Stimulated activated CD4-positive, alpha-beta T cell treated with anti-CD3 and anti-CD28 coated beads, Interleukin-4, amount 100 ng/mL, for 48 hours (primary cell): ENCODE data around the gene RNU1-4.
"Not testable (repeated sequence)": the region's sequence is repeated elsewhere in the genome, so short reads cannot be mapped to it uniquely, and the experiment has no call there.

Experiments
- DNase-seq, 2 donors: peaks; one replicate each; pipeline ENCODE4 v3.0.0-alpha.2; 2020; ENCODE audit warnings: low read depth in 2 of 2

RNU1-4 gene

DNA sequence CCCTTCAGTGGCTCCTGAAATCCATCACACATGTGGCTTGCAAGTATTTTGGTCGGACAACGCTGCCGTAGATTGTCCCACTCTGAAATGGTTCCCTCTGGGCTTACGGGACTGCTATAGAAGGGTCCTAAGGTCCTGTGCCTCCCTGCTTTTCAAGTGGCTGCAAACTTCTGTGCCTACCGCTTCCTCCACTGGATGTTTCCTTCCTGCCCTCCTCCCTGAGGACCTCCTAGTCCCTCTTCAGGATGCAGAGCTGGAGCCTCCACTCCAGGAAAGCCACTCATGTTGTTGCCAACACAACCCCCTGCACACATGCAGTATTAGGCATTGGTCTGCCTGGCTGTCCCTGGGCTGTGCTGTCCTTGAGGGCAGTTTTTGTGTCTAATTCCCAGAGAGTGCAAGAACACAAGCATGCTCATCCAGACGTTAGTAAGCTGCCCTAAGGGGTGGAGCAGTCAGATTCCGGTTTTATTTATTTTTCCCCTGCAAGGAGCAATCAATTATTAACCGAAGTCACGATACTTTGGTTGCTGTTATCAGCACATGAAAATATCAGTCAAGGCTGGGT is 26.5 kb downstream of the RNU1-4 start:
- DNase-seq, result not testable (repeated sequence)

DNA sequence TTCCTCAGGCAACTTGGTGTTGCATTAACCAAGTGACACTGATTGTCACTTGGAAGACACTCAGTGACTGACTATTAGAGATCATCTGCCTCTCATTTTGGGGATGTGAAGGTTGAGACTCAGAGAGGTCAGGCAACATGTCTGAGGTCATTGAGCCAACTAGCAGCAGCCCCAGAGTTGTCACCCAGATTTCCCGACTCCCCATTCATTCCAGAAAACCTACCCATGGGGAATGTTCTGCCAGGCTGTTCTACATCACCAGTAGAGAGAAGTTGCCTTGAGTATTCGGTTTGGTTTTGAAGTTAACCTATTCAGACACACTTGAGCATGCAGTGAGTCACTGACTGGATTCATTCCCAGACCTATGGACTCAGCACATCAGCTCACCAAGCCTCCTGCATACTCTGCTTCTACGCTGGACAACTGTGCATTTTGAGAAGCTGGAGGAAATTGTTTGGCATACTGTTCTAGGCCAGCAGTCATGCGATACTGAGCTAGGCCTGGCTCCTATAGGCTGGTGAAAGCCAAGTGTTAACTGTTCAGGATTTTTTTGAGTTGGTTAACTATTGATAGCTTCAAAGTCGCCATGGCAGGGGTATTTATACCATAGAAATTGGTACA is 29.9 kb downstream of the RNU1-4 start:
- not testable (repeated sequence) for DNase-seq

DNA sequence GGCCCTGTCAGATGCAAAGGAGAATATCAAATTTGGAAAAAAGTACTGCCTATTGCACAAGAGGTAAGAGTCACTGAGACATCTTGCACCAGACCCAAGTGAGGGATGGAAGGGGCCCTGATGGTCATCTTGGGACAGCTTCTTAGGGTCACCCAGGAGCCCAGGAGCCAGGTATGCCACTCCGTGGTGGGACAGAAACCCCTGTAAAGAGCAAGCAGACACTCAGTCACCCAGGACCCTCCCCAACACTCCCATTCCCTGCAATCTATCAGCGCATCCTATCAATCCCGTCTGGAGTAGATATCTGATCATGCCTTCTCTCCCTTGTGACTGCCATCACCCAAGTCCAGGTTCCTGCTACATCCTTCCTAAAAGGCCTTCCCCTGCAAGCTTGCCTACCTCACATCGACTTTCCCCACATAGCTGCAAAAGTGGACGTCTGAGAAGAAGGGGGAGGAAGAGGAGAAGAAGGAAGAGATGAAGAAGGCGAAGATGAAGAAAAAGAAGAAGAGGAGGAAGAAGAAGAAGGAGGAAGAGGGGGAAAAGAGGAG is 30.7 kb downstream of the RNU1-4 start:
- DNase-seq, result not testable (repeated sequence)

DNA sequence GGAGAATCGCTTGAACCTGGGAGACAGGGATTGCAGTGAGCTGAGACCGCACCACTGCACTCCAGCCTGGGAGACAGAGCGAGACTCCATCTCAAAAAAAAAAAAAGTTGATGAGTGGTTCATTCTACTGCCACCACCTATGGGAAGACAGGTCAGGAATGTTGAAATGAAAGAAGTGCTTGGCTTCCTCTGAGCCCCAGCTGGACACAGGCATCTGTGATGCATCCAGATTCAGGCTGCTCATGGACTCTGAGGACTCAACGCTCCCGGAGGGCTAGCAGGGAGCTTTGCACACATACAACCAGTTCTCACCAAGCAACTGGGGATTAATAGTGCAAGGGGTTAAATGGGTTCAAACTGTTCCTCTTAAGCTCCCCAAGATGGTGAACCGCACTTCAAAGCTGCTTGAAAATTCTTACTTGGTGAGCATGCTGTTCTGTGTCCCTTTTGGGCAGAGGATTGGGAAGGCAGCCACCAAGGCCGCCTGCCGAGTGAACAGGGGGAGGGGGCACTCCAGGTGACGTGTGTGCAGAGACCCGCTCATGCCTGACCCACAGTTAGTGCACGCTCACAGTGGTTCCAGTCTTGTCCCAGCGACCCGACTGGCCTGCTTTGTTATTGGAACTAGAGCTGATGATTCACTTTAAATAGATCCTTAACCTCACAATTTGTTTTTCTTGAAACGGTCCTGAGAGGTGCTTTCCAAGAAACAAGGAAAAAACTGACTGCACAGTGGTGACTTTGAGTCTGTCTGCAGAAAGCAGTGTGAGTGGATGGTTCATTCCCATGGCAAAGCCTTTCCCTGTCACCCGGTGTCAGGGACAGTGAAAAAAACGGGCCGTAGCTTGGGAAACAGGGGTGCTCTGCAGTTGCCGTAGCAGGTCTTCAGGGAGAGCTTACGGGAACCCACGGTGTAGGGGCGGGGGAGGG is 32.2 kb downstream of the RNU1-4 start:
- DNase-seq, result not testable (repeated sequence)

DNA sequence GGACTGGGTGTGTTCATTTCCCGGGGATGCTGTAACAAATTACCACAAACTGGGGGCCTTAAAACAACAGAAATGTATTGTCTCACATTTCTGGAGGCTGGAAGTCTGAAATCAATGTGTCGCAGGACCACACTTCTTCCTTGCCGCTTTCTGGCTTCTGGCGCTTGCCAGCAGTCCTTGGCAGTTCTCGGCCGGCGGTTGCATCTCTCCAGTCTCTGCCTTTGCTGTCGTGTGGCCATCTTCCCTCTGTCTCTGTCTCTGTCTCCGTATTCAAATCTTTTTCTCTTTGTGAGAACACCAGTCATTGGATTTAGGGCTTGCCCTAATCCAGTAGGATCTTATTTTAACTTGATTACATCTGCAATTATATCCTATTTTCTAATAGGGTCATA is 32.9 kb downstream of the RNU1-4 start:
- not testable (repeated sequence) for DNase-seq

DNA sequence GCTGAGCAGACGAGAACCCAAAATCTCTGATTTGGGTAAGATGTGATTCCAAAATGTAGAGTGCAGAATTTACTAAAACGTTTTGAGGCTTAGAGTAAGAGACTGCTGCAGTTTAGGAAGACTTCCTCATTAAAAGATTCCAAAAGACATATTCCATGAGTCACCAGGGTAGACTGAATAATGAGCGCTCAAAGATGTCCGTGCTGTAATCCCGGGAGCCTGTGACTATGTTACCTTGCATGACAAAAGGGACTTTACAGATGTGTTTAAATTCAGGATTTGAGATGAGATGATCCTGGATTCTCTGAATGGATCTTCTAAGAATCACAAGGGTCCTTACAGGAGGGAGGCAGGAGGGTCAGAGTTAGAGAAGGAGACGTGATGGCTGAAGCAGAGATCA is 33.4 kb downstream of the RNU1-4 start:
- not testable (repeated sequence) for DNase-seq

DNA sequence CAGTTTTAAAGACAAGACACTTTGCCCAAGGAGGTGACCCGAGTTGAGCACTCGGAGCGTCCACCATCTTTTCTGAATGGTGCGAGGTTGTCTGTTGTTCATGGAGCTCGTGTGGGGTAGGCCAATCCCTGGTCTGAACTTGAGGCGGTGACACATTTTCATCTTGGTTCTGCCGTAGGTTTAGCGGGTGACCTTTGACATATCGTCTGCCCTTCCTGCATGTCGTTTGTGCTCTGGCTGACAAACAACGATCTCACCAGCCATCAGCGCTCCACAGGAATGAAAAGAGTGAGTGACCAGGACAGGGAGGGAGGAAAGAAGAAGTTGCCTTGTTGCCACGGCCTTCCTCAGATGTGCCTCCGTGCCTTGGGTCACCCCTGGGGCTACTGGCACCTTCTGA is 34.5 kb downstream of the RNU1-4 start:
- not testable (repeated sequence) for DNase-seq

DNA sequence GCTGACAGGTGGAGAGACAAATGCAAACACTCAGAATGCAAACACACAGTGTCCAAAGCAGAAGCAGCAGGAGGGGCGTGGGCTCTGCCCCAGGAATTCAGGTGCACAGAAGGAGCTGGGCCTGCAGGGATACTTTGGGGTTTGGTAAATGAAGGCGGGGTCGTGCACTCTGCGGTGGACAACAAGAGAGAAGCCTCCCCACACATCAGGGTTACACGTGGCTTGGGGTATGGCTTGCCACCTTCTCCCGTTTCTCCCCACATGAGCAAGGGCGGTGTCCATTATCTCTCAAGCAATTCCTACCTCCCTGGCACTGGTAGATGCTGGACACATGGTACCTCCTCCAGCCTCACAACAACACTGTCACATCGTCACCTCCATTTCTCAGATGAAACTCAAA is 35.0 kb downstream of the RNU1-4 start:
- not testable (repeated sequence) for DNase-seq

DNA sequence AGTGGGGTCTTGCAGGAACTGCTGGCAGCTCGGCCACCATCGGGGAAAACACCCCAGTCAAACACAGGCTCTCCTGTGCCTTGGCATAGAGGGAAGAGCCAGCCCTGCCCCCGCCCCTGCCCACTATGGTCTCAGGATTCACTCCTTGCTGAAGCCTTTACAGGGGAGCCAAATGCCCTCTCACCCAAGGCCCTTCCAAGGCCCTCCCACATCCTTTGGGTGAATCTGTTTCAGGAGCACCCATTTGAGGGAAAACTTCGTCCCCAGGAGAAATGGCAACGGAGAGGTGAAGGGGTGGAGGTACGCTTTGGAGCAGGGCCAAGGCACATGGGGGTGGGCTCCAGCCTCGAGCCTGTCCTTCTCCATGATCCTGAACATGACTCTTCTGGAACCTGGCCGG is 35.9 kb downstream of the RNU1-4 start:
- not testable (repeated sequence) for DNase-seq

DNA sequence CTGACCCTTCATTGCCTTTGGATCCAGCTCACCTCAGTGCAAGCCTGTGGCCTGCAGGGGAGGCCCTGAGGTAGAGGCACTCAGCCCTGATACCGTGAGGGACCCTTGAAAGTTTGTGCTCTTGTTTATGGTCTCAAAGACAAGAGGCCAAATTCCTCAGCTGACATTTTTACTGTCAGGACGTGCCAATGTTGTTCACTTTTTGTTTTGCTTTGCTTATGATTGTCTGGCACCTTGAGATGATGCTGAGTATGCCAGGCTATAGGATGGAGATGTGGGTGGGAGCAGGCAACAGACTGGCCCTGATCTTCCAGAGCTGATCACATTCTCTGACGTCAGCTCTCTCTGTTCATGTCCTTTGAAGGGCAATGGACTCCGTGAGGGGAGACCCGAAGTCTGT is 36.5 kb downstream of the RNU1-4 start:
- DNase-seq, result not testable (repeated sequence)

DNA sequence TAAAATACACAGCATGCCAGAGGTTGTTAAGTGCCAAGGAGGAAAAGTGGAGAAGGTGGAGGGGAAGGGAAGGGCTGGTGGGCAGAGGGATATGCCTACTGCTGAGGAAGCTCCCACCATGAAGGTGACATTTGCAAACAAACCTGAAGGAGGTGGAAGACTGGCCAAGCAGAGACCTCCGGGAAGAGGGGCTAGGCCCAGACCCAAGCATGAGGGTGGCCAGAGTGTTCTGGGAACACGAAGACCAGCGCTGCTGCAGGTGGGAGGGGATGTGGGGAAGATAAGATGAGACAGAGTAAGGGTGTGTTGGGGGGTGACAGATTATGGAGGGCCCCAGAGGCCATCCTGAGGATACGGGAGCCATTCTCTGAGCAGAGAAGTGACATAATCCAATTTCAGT is 37.5 kb downstream of the RNU1-4 start:
- not testable (repeated sequence) for DNase-seq

DNA sequence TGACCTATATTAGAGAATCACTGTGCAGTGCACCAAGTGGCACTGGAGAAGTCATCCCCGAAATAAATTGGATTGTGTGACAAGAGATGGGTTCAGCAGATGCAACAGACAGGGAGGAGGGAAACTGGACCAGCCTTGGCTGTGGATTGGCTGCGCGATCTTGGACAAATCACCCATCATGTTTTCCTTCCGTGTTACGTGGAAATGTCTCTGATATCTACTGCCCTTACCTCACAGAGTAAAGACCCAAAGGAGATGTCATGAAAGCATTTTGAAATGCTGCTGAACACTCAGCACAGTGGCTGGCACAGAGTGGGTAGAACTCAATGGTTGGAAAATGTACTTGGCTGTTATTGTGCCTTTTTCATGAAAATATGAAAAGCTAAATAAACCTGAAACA is 39.2 kb downstream of the RNU1-4 start:
- not testable (repeated sequence) for DNase-seq

DNA sequence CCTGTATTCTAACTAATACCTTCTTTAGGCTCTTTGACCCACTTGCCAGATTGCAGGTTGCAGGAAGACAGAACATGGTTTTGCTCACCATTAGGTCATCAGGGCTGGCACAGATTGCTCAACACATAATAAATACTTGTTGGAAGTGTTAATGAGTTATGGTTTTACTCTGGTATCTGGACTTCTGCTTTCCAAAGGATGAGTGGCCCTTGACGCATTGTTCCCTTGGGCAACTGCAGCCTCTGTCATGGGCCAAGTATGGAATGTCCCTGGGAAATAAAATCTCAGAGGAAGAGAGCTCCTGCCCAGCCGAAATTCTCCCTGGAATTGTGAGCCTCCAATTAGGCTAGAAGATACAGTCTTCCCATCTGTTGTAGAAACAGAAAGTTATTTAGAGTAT is 40.7 kb downstream of the RNU1-4 start:
- DNase-seq, result not testable (repeated sequence)

DNA sequence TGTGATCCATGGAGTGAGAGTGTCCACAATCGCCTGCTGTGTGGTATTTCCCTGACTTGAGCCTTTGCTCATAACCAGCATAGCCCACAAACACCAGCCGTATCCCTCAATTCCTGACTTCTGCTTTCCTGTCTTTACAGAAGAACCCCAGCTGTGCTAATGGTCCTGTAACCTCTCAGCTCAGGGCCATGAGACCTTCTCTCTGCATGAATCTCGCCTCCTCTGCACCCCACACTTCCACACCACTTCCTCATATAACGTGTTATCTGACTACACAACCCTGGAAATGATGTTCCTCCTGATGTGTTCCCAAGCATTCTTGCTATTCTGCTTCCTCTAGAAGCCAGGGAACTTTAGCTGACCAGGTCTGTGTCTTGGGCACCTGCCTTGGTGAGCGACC is 41.3 kb downstream of the RNU1-4 start:
- DNase-seq, result not testable (repeated sequence)

DNA sequence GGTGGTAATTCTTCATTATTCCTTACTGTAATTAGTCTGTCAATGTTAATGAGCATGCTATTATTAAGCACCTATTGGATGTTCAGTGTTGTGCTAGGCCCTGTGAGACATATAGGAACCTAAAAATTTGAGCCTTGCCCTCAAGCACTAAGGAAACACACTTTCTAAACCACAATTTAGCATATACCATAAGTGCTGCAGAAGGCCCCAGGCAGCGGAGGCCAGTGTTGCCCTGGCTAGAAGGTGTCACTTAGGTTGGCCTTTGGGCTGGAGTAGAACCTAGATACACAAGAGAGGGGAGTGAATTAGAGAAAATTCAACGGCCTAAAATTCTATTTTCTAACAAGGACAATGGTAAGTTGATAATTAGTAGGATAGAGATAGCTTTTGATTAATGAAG is 44.6 kb downstream of the RNU1-4 start:
- DNase-seq, result not testable (repeated sequence)

DNA sequence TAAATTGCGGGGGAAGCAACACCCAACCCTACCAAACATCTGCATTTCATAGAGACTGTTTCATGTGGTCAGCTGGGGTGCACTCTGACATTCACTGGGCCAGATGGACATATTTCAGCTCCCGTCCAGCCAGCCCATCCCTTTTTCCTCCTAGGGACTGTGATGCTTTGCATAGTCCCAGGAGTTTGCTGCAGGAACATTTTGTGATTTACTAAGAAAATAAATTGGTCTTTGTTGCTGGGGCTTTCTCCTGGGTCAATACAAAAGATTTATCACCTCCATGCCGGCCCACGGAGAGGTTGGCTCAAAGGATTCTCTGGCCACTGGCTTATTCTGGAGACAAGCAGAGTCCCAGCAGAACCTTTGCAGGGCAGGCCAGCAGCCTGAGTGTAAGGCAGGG is 46.0 kb downstream of the RNU1-4 start:
- not testable (repeated sequence) for DNase-seq

DNA sequence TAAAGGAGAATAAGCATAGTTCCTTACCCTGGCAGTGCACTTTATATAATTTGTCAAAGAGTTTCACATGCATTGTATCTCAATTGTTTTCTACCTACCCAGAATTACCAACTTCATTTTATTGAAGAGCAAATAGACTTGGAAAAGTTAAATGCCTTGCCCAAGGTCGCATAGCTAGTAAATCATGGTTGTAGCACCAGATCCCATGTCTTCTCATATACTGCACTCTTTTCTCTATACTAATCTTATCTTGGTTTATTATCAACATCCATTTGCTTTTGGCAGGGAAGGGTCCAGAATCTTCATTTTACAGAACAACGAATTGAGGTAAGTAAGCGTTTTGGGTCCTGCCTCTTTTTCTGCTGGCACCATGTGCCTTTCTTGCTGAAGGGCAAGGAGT is 46.9 kb downstream of the RNU1-4 start:
- DNase-seq, result not testable (repeated sequence)

DNA sequence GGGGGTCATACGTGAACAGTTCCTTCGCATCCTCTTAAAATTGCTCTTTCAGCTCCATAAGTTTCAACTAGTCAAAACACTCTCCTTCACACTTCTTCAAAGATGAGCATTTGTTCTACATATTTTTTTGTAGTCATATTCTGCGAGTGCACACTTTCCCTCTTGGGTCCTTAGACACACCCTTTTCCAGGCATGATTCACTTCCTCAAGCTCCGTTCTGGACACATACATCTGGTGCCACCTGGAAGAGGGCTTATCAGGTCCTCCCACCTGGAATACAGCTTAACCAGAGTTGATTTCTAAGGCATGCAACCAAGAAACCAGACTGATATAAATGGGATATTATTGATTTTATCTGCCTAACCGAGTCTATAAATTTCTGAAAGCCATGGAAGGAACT is 47.4 kb downstream of the RNU1-4 start:
- DNase-seq, result not testable (repeated sequence)
